Measurements from ENCODE around the gene TDRD10.

Gene TDRD10

DNA sequence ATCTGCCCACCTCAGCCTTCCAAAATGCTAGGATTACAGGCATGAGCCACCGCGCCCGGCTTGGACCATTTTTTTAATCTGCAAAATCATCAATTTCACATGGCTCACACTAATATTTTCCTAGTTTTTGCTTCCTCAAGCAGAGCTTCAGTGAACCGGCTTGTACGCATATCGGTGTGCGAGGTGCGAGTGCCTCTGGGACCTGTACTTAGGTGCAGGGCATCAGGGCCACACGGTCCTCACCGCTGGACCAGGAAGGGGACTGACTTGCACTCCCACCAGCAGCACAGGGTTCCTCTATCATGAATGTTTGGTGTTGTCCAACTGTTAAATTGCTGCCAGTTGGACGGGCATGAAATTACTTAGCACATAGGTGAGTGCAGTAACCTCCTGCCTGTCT lies 15.6 kb downstream of the TDRD10 start:
- no peak for TF ChIP-seq TCF4 (CRISPR knock-in tag; IDR thresholded peaks at IDR 0.05; ENCODE audit: borderline replicate concordance)
- TF ChIP-seq, protein P1, sequence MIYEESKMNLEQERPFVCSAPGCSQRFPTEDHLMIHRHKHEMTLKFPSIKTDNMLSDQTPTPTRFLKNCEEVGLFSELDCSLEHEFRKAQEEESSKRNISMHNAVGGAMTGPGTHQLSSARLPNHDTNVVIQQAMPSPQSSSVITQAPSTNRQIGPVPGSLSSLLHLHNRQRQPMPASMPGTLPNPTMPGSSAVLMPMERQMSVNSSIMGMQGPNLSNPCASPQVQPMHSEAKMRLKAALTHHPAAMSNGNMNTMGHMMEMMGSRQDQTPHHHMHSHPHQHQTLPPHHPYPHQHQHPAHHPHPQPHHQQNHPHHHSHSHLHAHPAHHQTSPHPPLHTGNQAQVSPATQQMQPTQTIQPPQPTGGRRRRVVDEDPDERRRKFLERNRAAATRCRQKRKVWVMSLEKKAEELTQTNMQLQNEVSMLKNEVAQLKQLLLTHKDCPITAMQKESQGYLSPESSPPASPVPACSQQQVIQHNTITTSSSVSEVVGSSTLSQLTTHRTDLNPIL (CRISPR knock-in tag; IDR thresholded peaks at IDR 0.05; ENCODE audit: low read depth) = no peak
- no peak for TF ChIP-seq ZC3H10 (CRISPR knock-in tag; IDR thresholded peaks at IDR 0.05)
- no peak for TF ChIP-seq ESRRG (CRISPR knock-in tag; IDR thresholded peaks at IDR 0.05)
- TF ChIP-seq ZNF70 (CRISPR knock-in tag; IDR thresholded peaks at IDR 0.05) = no peak
- TF ChIP-seq RARB (CRISPR knock-in tag; IDR thresholded peaks at IDR 0.05) = no peak
- TF ChIP-seq CSDC2 (CRISPR knock-in tag; IDR thresholded peaks at IDR 0.05) = no peak
- TF ChIP-seq, protein P2, sequence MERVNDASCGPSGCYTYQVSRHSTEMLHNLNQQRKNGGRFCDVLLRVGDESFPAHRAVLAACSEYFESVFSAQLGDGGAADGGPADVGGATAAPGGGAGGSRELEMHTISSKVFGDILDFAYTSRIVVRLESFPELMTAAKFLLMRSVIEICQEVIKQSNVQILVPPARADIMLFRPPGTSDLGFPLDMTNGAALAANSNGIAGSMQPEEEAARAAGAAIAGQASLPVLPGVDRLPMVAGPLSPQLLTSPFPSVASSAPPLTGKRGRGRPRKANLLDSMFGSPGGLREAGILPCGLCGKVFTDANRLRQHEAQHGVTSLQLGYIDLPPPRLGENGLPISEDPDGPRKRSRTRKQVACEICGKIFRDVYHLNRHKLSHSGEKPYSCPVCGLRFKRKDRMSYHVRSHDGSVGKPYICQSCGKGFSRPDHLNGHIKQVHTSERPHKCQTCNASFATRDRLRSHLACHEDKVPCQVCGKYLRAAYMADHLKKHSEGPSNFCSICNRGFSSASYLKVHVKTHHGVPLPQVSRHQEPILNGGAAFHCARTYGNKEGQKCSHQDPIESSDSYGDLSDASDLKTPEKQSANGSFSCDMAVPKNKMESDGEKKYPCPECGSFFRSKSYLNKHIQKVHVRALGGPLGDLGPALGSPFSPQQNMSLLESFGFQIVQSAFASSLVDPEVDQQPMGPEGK (CRISPR knock-in tag; IDR thresholded peaks at IDR 0.05; ENCODE audit: borderline replicate concordance) = no peak
- TF ChIP-seq ZNF8 (CRISPR knock-in tag; IDR thresholded peaks at IDR 0.05) = no peak
- no peak for TF ChIP-seq PPARA (CRISPR knock-in tag; IDR thresholded peaks at IDR 0.05; ENCODE audit: borderline replicate concordance)
- no peak for TF ChIP-seq ZFP30 (CRISPR knock-in tag; IDR thresholded peaks at IDR 0.05)
- no peak for TF ChIP-seq TOX (CRISPR knock-in tag; IDR thresholded peaks at IDR 0.05; ENCODE audit: borderline replicate concordance)
- no peak for TF ChIP-seq CSRNP3 (CRISPR knock-in tag; IDR thresholded peaks at IDR 0.05)
- no peak for TF ChIP-seq ZNF565 (CRISPR knock-in tag; conservative IDR thresholded peaks at IDR 0.05; ENCODE audit: low read depth)
- ATAC-seq = no peak

DNA sequence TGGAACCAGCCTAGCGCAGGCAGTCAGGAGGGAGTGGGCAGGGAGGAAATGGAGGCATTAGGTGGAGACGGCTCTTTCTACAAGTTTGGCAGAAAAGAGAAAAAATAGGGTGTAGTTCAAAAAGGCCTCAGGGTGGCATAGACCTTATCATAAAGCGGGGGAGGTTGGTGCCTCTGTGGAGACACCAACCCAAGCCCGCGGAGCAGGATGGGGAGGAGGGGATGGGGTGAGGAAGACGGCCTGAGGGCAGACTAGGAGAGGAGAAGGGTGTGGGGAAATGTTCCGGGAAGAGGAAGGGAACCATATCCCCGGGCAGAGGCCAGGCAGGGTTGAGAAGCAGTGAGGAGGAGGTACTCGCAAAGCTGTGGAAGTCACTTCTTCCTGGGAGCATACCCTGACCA lies 17.6 kb downstream of the TDRD10 start:
- TF ChIP-seq, protein P2 (CRISPR knock-in tag; IDR thresholded peaks at IDR 0.05; ENCODE audit: borderline replicate concordance) = no peak
- TF ChIP-seq ESRRG (CRISPR knock-in tag; IDR thresholded peaks at IDR 0.05) (no peak), CSDC2 (CRISPR knock-in tag; IDR thresholded peaks at IDR 0.05) (no peak), TCF4 (CRISPR knock-in tag; IDR thresholded peaks at IDR 0.05; ENCODE audit: borderline replicate concordance) (no peak), PPARA (CRISPR knock-in tag; IDR thresholded peaks at IDR 0.05; ENCODE audit: borderline replicate concordance) (no peak), ARNTL (CRISPR knock-in tag; IDR thresholded peaks at IDR 0.05; ENCODE audit: borderline replicate concordance, low read depth) (no peak), ZFP3 (CRISPR knock-in tag; IDR thresholded peaks at IDR 0.05) (no peak), TOX (CRISPR knock-in tag; IDR thresholded peaks at IDR 0.05; ENCODE audit: borderline replicate concordance) (no peak), ZFP30 (CRISPR knock-in tag; IDR thresholded peaks at IDR 0.05) (no peak), ZNF70 (CRISPR knock-in tag; IDR thresholded peaks at IDR 0.05) (no peak), GLIS3 (CRISPR knock-in tag; IDR thresholded peaks at IDR 0.05) (no peak), ZC3H10 (CRISPR knock-in tag; IDR thresholded peaks at IDR 0.05) (no peak), RARB (CRISPR knock-in tag; IDR thresholded peaks at IDR 0.05) (no peak), ISL1 (CRISPR knock-in tag; IDR thresholded peaks at IDR 0.05) (no peak), ZNF8 (CRISPR knock-in tag; IDR thresholded peaks at IDR 0.05) (no peak)
- TF ChIP-seq, protein P3, sequence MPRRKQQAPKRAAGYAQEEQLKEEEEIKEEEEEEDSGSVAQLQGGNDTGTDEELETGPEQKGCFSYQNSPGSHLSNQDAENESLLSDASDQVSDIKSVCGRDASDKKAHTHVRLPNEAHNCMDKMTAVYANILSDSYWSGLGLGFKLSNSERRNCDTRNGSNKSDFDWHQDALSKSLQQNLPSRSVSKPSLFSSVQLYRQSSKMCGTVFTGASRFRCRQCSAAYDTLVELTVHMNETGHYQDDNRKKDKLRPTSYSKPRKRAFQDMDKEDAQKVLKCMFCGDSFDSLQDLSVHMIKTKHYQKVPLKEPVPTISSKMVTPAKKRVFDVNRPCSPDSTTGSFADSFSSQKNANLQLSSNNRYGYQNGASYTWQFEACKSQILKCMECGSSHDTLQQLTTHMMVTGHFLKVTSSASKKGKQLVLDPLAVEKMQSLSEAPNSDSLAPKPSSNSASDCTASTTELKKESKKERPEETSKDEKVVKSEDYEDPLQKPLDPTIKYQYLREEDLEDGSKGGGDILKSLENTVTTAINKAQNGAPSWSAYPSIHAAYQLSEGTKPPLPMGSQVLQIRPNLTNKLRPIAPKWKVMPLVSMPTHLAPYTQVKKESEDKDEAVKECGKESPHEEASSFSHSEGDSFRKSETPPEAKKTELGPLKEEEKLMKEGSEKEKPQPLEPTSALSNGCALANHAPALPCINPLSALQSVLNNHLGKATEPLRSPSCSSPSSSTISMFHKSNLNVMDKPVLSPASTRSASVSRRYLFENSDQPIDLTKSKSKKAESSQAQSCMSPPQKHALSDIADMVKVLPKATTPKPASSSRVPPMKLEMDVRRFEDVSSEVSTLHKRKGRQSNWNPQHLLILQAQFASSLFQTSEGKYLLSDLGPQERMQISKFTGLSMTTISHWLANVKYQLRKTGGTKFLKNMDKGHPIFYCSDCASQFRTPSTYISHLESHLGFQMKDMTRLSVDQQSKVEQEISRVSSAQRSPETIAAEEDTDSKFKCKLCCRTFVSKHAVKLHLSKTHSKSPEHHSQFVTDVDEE (CRISPR knock-in tag; IDR thresholded peaks at IDR 0.05) = no peak

GRCh38 chr1:154520333-154520732 lies 18.3 kb downstream of the TDRD10 start:
- no peak for ATAC-seq
- TF ChIP-seq, protein P1 (CRISPR knock-in tag; IDR thresholded peaks at IDR 0.05; ENCODE audit: low read depth) = no peak
- TF ChIP-seq ZFP3 (CRISPR knock-in tag; IDR thresholded peaks at IDR 0.05) (no peak), ZC3H10 (CRISPR knock-in tag; IDR thresholded peaks at IDR 0.05) (no peak), ZNF8 (CRISPR knock-in tag; IDR thresholded peaks at IDR 0.05) (no peak), RARB (CRISPR knock-in tag; IDR thresholded peaks at IDR 0.05) (no peak), ISL1 (CRISPR knock-in tag; IDR thresholded peaks at IDR 0.05) (no peak), ESRRG (CRISPR knock-in tag; IDR thresholded peaks at IDR 0.05) (no peak), TCF4 (CRISPR knock-in tag; IDR thresholded peaks at IDR 0.05; ENCODE audit: borderline replicate concordance) (no peak), GLIS3 (CRISPR knock-in tag; IDR thresholded peaks at IDR 0.05) (no peak), ZFP30 (CRISPR knock-in tag; IDR thresholded peaks at IDR 0.05) (no peak)
- TF ChIP-seq, protein P3 (CRISPR knock-in tag; IDR thresholded peaks at IDR 0.05) = no peak

More for the DNA sequence above, 17.6 kb downstream of the TDRD10 start:
- ATAC-seq = no peak

All from SK-N-SH treated with all-trans-retinoic acid at 6 μM for 48 hours (cell line).